Prostate gland (tissue), 2 donors: Measurements from ENCODE around the gene COL25A1.

Experiments
- POLR2A ChIP-seq: fragments of 450-650 bp; IDR thresholded peaks from one replicate; pipeline ENCODE4 v1.6.1; 2016; ENCODE audit warnings: antibody characterized with exemption, mild to moderate bottlenecking
- POLR2AphosphoS5 ChIP-seq: sonication (generic); formaldehyde crosslinking; IDR thresholded peaks from one replicate; pipeline ENCODE4 v1.6.1; 2017; ENCODE audit warnings: antibody characterized with exemption
- TF ChIP-seq, protein P1 (sequence below), 4 experiments: fragments of 200-600 bp in 2 of 4; fragments of 450-650 bp in 2 of 4; sonication (generic) in 2 of 4; IDR thresholded peaks; 1 replicate in 3 of 4; 2 replicates in 1 of 4; pipeline ENCODE4 v1.5.1; 2016 to 2019; ENCODE audit warnings: antibody characterized with exemption in 4 of 4, mild to moderate bottlenecking in 2 of 4, moderate library complexity in 2 of 4

DNA sequence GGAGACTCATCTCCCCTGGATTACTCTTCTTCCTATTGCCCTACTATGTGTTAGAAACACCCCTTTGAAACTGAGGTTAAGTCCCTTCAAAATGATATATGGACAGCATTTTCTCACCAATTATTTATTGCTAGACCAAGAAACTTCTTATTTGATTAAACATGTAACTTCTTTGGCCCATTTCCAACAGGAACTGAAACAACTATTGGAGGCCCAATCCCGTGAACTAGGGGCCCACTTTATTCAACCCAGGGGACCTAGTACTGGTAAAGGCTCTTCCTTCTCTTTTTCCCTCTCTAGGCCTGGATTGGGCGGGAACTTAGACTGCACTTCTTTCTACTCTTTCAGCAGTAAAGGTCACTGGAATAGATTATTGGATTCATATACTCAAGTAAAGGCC is 16.7 kb upstream of the COL25A1 start:
- TF ChIP-seq, protein P1, sequence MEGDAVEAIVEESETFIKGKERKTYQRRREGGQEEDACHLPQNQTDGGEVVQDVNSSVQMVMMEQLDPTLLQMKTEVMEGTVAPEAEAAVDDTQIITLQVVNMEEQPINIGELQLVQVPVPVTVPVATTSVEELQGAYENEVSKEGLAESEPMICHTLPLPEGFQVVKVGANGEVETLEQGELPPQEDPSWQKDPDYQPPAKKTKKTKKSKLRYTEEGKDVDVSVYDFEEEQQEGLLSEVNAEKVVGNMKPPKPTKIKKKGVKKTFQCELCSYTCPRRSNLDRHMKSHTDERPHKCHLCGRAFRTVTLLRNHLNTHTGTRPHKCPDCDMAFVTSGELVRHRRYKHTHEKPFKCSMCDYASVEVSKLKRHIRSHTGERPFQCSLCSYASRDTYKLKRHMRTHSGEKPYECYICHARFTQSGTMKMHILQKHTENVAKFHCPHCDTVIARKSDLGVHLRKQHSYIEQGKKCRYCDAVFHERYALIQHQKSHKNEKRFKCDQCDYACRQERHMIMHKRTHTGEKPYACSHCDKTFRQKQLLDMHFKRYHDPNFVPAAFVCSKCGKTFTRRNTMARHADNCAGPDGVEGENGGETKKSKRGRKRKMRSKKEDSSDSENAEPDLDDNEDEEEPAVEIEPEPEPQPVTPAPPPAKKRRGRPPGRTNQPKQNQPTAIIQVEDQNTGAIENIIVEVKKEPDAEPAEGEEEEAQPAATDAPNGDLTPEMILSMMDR (IDR thresholded peaks at IDR 0.05): no peak
- TF ChIP-seq POLR2AphosphoS5 (no peak), POLR2A (no peak)
